ENCODE measurements around the gene PFDN6. TPM values are rescaled to one million over a fixed set of nuclear protein-coding genes. Genes with fewer than 3 reads are reported as not detected.

The PFDN6 gene
- total and polyA plus RNA-seq, 2 of the 13 experiments (the other 11 are each of a cell fraction or from before 2014, with no cell fraction given): 75.5 to 87.0 TPM

DNA sequence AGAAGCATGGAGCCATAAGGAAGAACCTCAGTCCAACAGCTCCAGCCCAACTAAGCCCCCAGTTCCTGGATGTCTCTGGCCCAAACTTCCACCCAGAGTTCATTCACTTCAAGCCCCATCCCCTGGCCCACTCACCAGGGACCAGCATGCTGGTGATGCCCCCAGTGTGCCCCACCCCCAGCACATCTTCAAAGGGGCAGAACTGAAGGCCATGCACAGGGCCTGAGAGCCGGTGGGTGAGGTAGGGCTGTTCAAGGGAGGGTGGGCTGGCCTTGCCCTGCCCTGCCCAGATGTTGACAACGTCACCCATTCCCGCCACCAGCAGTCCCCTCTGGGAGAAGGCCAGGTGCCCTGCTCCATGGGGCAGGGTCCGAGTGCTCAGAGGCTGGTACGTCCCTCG, 8.9 kb upstream of the PFDN6 start (continued):
- TF ChIP-seq, protein P1, sequence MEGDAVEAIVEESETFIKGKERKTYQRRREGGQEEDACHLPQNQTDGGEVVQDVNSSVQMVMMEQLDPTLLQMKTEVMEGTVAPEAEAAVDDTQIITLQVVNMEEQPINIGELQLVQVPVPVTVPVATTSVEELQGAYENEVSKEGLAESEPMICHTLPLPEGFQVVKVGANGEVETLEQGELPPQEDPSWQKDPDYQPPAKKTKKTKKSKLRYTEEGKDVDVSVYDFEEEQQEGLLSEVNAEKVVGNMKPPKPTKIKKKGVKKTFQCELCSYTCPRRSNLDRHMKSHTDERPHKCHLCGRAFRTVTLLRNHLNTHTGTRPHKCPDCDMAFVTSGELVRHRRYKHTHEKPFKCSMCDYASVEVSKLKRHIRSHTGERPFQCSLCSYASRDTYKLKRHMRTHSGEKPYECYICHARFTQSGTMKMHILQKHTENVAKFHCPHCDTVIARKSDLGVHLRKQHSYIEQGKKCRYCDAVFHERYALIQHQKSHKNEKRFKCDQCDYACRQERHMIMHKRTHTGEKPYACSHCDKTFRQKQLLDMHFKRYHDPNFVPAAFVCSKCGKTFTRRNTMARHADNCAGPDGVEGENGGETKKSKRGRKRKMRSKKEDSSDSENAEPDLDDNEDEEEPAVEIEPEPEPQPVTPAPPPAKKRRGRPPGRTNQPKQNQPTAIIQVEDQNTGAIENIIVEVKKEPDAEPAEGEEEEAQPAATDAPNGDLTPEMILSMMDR (CRISPR knock-in tag; IDR thresholded peaks at IDR 0.05): no peak
- no peak for TF ChIP-seq ZNF407 (CRISPR knock-in tag; IDR thresholded peaks at IDR 0.05; ENCODE audit: not compliant biosample characterization)
- 0 out of 2 replicates have a peak, but pooled peaks have one; percentile 30 for TF ChIP-seq HIVEP1 (CRISPR knock-in tag; IDR thresholded peaks at IDR 0.05)
- no peak for TF ChIP-seq ZBTB1 (CRISPR knock-in tag; IDR thresholded peaks at IDR 0.05; ENCODE audit: borderline replicate concordance)
- TF ChIP-seq, protein P2, sequence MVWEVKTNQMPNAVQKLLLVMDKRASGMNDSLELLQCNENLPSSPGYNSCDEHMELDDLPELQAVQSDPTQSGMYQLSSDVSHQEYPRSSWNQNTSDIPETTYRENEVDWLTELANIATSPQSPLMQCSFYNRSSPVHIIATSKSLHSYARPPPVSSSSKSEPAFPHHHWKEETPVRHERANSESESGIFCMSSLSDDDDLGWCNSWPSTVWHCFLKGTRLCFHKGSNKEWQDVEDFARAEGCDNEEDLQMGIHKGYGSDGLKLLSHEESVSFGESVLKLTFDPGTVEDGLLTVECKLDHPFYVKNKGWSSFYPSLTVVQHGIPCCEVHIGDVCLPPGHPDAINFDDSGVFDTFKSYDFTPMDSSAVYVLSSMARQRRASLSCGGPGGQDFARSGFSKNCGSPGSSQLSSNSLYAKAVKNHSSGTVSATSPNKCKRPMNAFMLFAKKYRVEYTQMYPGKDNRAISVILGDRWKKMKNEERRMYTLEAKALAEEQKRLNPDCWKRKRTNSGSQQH (CRISPR knock-in tag; IDR thresholded peaks at IDR 0.05; ENCODE audit: low read depth): no peak
- TF ChIP-seq XBP1 (CRISPR knock-in tag; IDR thresholded peaks at IDR 0.05): no peak
- no peak for TF ChIP-seq STAT5B (CRISPR knock-in tag; IDR thresholded peaks at IDR 0.05)
- TF ChIP-seq, protein P3, sequence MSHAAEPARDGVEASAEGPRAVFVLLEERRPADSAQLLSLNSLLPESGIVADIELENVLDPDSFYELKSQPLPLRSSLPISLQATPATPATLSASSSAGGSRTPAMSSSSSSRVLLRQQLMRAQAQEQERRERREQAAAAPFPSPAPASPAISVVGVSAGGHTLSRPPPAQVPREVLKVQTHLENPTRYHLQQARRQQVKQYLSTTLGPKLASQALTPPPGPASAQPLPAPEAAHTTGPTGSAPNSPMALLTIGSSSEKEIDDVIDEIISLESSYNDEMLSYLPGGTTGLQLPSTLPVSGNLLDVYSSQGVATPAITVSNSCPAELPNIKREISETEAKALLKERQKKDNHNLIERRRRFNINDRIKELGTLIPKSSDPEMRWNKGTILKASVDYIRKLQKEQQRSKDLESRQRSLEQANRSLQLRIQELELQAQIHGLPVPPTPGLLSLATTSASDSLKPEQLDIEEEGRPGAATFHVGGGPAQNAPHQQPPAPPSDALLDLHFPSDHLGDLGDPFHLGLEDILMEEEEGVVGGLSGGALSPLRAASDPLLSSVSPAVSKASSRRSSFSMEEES (CRISPR knock-in tag; IDR thresholded peaks at IDR 0.05): no peak
- TF ChIP-seq, protein P4, sequence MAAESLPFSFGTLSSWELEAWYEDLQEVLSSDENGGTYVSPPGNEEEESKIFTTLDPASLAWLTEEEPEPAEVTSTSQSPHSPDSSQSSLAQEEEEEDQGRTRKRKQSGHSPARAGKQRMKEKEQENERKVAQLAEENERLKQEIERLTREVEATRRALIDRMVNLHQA (CRISPR knock-in tag; IDR thresholded peaks at IDR 0.05): no peak
- no peak for TF ChIP-seq HMG20A (CRISPR knock-in tag; IDR thresholded peaks at IDR 0.05; ENCODE audit: borderline replicate concordance)
- TF ChIP-seq, protein P5, sequence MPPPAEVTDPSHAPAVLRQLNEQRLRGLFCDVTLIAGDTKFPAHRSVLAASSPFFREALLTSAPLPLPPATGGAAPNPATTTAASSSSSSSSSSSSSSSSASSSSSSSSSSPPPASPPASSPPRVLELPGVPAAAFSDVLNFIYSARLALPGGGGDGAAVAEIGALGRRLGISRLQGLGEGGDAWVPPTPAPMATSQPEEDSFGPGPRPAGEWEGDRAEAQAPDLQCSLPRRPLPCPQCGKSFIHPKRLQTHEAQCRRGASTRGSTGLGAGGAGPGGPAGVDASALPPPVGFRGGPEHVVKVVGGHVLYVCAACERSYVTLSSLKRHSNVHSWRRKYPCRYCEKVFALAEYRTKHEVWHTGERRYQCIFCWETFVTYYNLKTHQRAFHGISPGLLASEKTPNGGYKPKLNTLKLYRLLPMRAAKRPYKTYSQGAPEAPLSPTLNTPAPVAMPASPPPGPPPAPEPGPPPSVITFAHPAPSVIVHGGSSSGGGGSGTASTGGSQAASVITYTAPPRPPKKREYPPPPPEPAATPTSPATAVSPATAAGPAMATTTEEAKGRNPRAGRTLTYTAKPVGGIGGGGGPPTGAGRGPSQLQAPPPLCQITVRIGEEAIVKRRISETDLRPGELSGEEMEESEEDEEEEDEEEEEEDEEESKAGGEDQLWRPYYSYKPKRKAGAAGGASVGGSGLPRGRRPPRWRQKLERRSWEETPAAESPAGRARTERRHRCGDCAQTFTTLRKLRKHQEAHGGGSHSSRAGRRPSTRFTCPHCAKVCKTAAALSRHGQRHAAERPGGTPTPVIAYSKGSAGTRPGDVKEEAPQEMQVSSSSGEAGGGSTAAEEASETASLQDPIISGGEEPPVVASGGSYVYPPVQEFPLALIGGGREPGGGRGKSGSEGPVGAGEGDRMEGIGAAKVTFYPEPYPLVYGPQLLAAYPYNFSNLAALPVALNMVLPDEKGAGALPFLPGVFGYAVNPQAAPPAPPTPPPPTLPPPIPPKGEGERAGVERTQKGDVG (CRISPR knock-in tag; IDR thresholded peaks at IDR 0.05; ENCODE audit: borderline replicate concordance): peak; percentile 5; the same call in 1 of the 2 replicates
- no peak for TF ChIP-seq HMGA1 (CRISPR knock-in tag; conservative IDR thresholded peaks at IDR 0.05)
